H1 (cell line): ENCODE measurements around the gene CAPS2. TPM values are rescaled to one million over a fixed set of nuclear protein-coding genes. Genes with fewer than 3 reads are reported as not detected.

Experiments used
- CTCF ChIA-PET: fragments of 300-600 bp; sonication (Branson Sonifier 250); formaldehyde crosslinking; loops from one replicate; lab custom pipeline; 2021; ENCODE audit not compliant: partially characterized antibody; lab: Charles Lee
- POLR2A ChIA-PET: fragments of 300-600 bp; sonication (Branson Sonifier 250); formaldehyde crosslinking; loops from one replicate; lab custom pipeline; 2021; ENCODE audit warnings: inconsistent platforms; ENCODE audit not compliant: partially characterized antibody; lab: Charles Lee
- DNase-seq, 2 experiments: peaks; one replicate each; pipeline versions ENCODE4 v3.0.0 to v3.0.0-alpha.2; 2010 to 2022; ENCODE audit warnings: low spot score in 2 of 2, low read depth in 1 of 2, mixed read lengths in 1 of 2
- FAIRE-seq: peaks from 2 replicates; lab custom pipeline; 2011; peaks lifted over from hg19 to GRCh38; lab: Jason Lieb, UNC
- H2AFZ ChIP-seq: 2 replicates; pipeline ENCODE4 v1.8.1; 2012; ENCODE audit warnings: low read length, inconsistent platforms
- H2AK5ac ChIP-seq: 2 replicates; pipeline ENCODE4 v1.6.1; 2013; ENCODE audit warnings: low read depth, low read length
- H2BK120ac ChIP-seq: replicated peaks from 2 replicates; pipeline ENCODE3; 2013; ENCODE audit warnings: low read depth, low read length, inconsistent platforms
- H2BK12ac ChIP-seq: 2 replicates; pipeline ENCODE4 v1.6.1; 2013; ENCODE audit warnings: low read depth, low read length
- H2BK15ac ChIP-seq: 2 replicates; pipeline ENCODE4 v1.6.1; 2013; ENCODE audit warnings: low read length
- H2BK20ac ChIP-seq: 2 replicates; pipeline ENCODE4 v1.6.1; 2013; ENCODE audit warnings: low read length
- H2BK5ac ChIP-seq: 2 replicates; pipeline ENCODE4 v1.6.1; 2013; ENCODE audit warnings: low read depth, low read length
- H3K14ac ChIP-seq: 2 replicates; pipeline ENCODE4 v1.6.1; 2013; ENCODE audit warnings: inconsistent platforms; ENCODE audit not compliant: insufficient read length
- H3K18ac ChIP-seq: 2 replicates; pipeline ENCODE4 v1.6.1; 2013; ENCODE audit warnings: low read length; ENCODE audit errors: extremely low read depth
- H3K23ac ChIP-seq: 2 replicates; pipeline ENCODE4 v1.6.1; 2013; ENCODE audit warnings: inconsistent platforms; ENCODE audit not compliant: insufficient read length
- H3K23me2 ChIP-seq: 2 replicates; pipeline ENCODE4 v1.6.1; 2013; ENCODE audit warnings: low read depth, low read length
- H3K27ac ChIP-seq: 2 replicates; pipeline ENCODE4 v1.6.1; 2011; ENCODE audit warnings: low read depth, low read length, inconsistent platforms
- H3K27me3 ChIP-seq, 4 experiments: replicated peaks in 1 of 4; 1 replicate in 1 of 4; 2 replicates in 3 of 4; pipeline versions ENCODE4 v1.6.1 to v1.8.1; 2011 to 2013; ENCODE audit warnings: low read length in 3 of 4, mild to moderate bottlenecking in 3 of 4, inconsistent platforms in 2 of 4, mixed read lengths in 2 of 4, moderate library complexity in 1 of 4; ENCODE audit not compliant: control insufficient read depth in 3 of 4, insufficient read depth in 3 of 4; ENCODE audit errors: extremely low read depth in 1 of 4
- H3K36me3 ChIP-seq, 4 experiments: 2 replicates each; pipeline versions ENCODE4 v1.6.1 to v1.8.1; 2011 to 2013; ENCODE audit warnings: mild to moderate bottlenecking in 4 of 4, low read length in 3 of 4, moderate library complexity in 2 of 4, control low read depth in 1 of 4, inconsistent platforms in 1 of 4; ENCODE audit not compliant: insufficient read depth in 4 of 4, control insufficient read depth in 2 of 4
- H3K4ac ChIP-seq: replicated peaks from 2 replicates; pipeline ENCODE3; 2013; ENCODE audit warnings: low read length, low read depth, mixed read lengths, inconsistent platforms; ENCODE audit not compliant: insufficient read length
- H3K4me1 ChIP-seq, 4 experiments: replicated peaks in 1 of 4; 1 replicate in 1 of 4; 2 replicates in 3 of 4; pipeline versions ENCODE4 v1.6.1 to v1.8.1; 2011 to 2013; ENCODE audit warnings: low read length in 3 of 4, inconsistent platforms in 2 of 4, mixed read lengths in 1 of 4; ENCODE audit not compliant: insufficient read depth in 4 of 4, control insufficient read depth in 3 of 4
- H3K4me2 ChIP-seq, 2 experiments: 2 replicates each; pipeline versions ENCODE4 v1.6.1 to v1.8.1; 2011 to 2013; ENCODE audit warnings: low read depth in 2 of 2, low read length in 2 of 2, control low read depth in 1 of 2, inconsistent platforms in 1 of 2, mild to moderate bottlenecking in 1 of 2; ENCODE audit not compliant: insufficient read depth in 1 of 2
- H3K4me3 ChIP-seq, 4 experiments: fragments of 200-600, 300-600 bp in 1 of 4; sonication (generic), shearing (Covaris generic), sonication (Bioruptor Twin) in 1 of 4; 2 replicates each; pipeline versions ENCODE4 v1.5.1 to v1.8.1; 2011 to 2016; ENCODE audit warnings: low read length in 4 of 4, low read depth in 3 of 4, control low read depth in 2 of 4, inconsistent platforms in 2 of 4, mild to moderate bottlenecking in 2 of 4, mixed read lengths in 1 of 4, moderate library complexity in 1 of 4; ENCODE audit not compliant: insufficient read depth in 2 of 4; ENCODE audit errors: extremely low read depth in 1 of 4
- H3K56ac ChIP-seq: replicated peaks from 2 replicates; pipeline ENCODE3; 2013; ENCODE audit warnings: low read depth, mild to moderate bottlenecking, mixed read lengths, low read length, inconsistent platforms; ENCODE audit not compliant: insufficient read length
- H3K79me1 ChIP-seq: 2 replicates; pipeline ENCODE4 v1.6.1; 2013; ENCODE audit warnings: low read depth, low read length, control low read depth
- H3K79me2 ChIP-seq, 2 experiments: 2 replicates each; pipeline versions ENCODE4 v1.6.1 to v1.8.1; 2012 to 2013; ENCODE audit warnings: low read length in 2 of 2, mild to moderate bottlenecking in 2 of 2, inconsistent platforms in 1 of 2; ENCODE audit not compliant: insufficient read depth in 2 of 2, control insufficient read depth in 1 of 2
- H3K9ac ChIP-seq, 4 experiments: replicated peaks in 1 of 4; 1 replicate in 1 of 4; 2 replicates in 3 of 4; pipeline versions ENCODE4 v1.6.1 to v1.8.1; 2011 to 2013; ENCODE audit warnings: low read depth in 3 of 4, low read length in 3 of 4, control low read depth in 2 of 4, mild to moderate bottlenecking in 2 of 4, moderate library complexity in 2 of 4, inconsistent platforms in 1 of 4; ENCODE audit errors: extremely low read depth in 1 of 4
- H3K9me3 ChIP-seq, 2 experiments: 2 replicates each; pipeline versions ENCODE4 v1.6.1 to v1.8.1; 2012 to 2013; ENCODE audit warnings: mild to moderate bottlenecking in 2 of 2, moderate library complexity in 2 of 2, control low read depth in 1 of 2, inconsistent platforms in 1 of 2, low read depth in 1 of 2, low read length in 1 of 2, mixed read lengths in 1 of 2; ENCODE audit not compliant: insufficient read depth in 2 of 2
- H4K20me1 ChIP-seq, 2 experiments: replicated peaks in 1 of 2; 2 replicates each; pipeline versions ENCODE3 to v1.8.1; 2011 to 2013; ENCODE audit warnings: inconsistent platforms in 2 of 2, low read length in 2 of 2, mild to moderate bottlenecking in 1 of 2; ENCODE audit not compliant: insufficient read depth in 2 of 2, control insufficient read depth in 1 of 2
- H4K5ac ChIP-seq: 2 replicates; pipeline ENCODE4 v1.6.1; 2013; ENCODE audit warnings: low read length, low read depth, mixed read lengths, inconsistent platforms; ENCODE audit not compliant: insufficient read length
- H4K8ac ChIP-seq: 2 replicates; pipeline ENCODE4 v1.8.0; 2013; ENCODE audit warnings: mild to moderate bottlenecking, moderate library complexity, low read length, inconsistent platforms; ENCODE audit not compliant: insufficient read depth; ENCODE audit errors: extremely low read depth
- H4K91ac ChIP-seq: replicated peaks from 2 replicates; pipeline ENCODE3; 2013; ENCODE audit warnings: low read length, mixed read lengths, inconsistent platforms; ENCODE audit not compliant: insufficient read length
- CBX5 ChIP-seq: fragments of 300-800, 300-1000 bp; sonication (generic); IDR thresholded peaks from 2 replicates; pipeline ENCODE4 v1.7.1; 2016; ENCODE audit warnings: antibody characterized with exemption, low read length, low read depth
- CEBPB ChIP-seq: IDR thresholded peaks from 2 replicates; pipeline ENCODE4 v1.6.1; 2012; ENCODE audit warnings: low read depth, low read length
- CHD1 ChIP-seq: IDR thresholded peaks from 2 replicates; pipeline ENCODE4 v1.6.1; 2012; ENCODE audit warnings: low read depth, low read length, improper control_type of control experiment
- EGR1 ChIP-seq: IDR thresholded peaks from 2 replicates; pipeline ENCODE4 v1.6.1; 2011; ENCODE audit warnings: low read depth, low read length, borderline replicate concordance
- WGBS, 2 experiments: shearing (Covaris generic) in 1 of 2; methylation state at CpG; one replicate each; pipeline versions ENCODE4 v1.1.6 to v1.1.7; 2013 to 2015; ENCODE audit warnings: low lambda C conversion rate in 2 of 2, mixed read lengths in 2 of 2, inconsistent platforms in 1 of 2, low coverage in 1 of 2, missing lambda C conversion rate in 1 of 2; ENCODE audit not compliant: insufficient replicate concordance in 2 of 2, insufficient coverage in 1 of 2, insufficient read length in 1 of 2; ENCODE audit errors: extremely low coverage in 1 of 2, missing lambda C conversion rate in 1 of 2; 5-methylcytosine and 5-hydroxymethylcytosine counted together
- polyA plus RNA-seq, 7 experiments: library from polyadenylated mRNA; depleted of rRNA in 3 of 7; stranded (reverse) in 5 of 7; unstranded in 2 of 7; fragments of >200 nt in 5 of 7; fragments of 200-250 nt in 2 of 7; gene quantifications; 1 replicate in 5 of 7; 2 replicates in 1 of 7; 4 replicates in 1 of 7; pipeline versions ENCODE4 v1.2.1 to v1.2.3, GENCODE V29; 2011 to 2013; ENCODE audit warnings: missing spikeins in 2 of 7, mixed read lengths in 2 of 7
- total RNA-seq: library from RNA; stranded (reverse); fragmentation: NEBNext Ultra II Directional; extraction: Animal tissue kit (Norgen Biotek cat#: 25700); gene quantifications from 2 replicates; pipeline ENCODE4 v1.2.1, GENCODE V29; 2021

The CAPS2 gene
- total and polyA plus RNA-seq, 2 of the 8 experiments (the other 6 are each of a cell fraction or from before 2014, with no cell fraction given) = 2.3 to 3.8 TPM

GRCh38 chr12:75308279-75308678 lies 21.8 kb downstream of the CAPS2 start:
- CTCF ChIA-PET = no interaction called here
- H3K9me3 ChIP-seq = no peaks in the 10 kb centered on the region
- H3K4me2 ChIP-seq = no peak overlapping the region
- H3K4ac ChIP-seq = no peak overlapping the region
- no peak overlapping the region for H4K8ac ChIP-seq
- no peak overlapping the region for H3K56ac ChIP-seq
- no peak overlapping the region for H3K4me3 ChIP-seq
- H3K79me1 ChIP-seq = no peaks in the 10 kb centered on the region
- DNase-seq = no peak
- no peaks in the 10 kb centered on the region for H3K79me2 ChIP-seq
- H2BK15ac ChIP-seq = no peak overlapping the region
- no peak overlapping the region for H2BK5ac ChIP-seq
- POLR2A ChIA-PET = no interaction called here
- H3K9ac ChIP-seq = no peak overlapping the region
- H4K91ac ChIP-seq = no peak overlapping the region
- H2BK12ac ChIP-seq = no peak overlapping the region
- no peak overlapping the region for H2AK5ac ChIP-seq
- no peak overlapping the region for H2BK20ac ChIP-seq
- no peak overlapping the region for H2BK120ac ChIP-seq
- H4K5ac ChIP-seq = no peak overlapping the region
- H3K23ac ChIP-seq = no peak overlapping the region
- no peak for FAIRE-seq
- TF ChIP-seq CEBPB = no peak
- no peak for TF ChIP-seq EGR1
- no peak for TF ChIP-seq CBX5
- TF ChIP-seq CHD1 = no peak
- no peak overlapping the region for H3K14ac ChIP-seq
- no peak overlapping the region for H3K18ac ChIP-seq
- no peak overlapping the region for H3K27ac ChIP-seq
- H3K36me3 ChIP-seq = no peaks in the 10 kb centered on the region
- no peaks in the 10 kb centered on the region; a peak in 1 of 7 replicates for H3K4me1 ChIP-seq
- no peaks in the 10 kb centered on the region for H3K23me2 ChIP-seq
- WGBS, 2 experiments = 88% methylated on average over 2 of the region's 2 CpGs; no CpG with 5 or more reads in 1 of the 2 experiments
- no peaks in the 10 kb centered on the region for H4K20me1 ChIP-seq
- no peaks in the 10 kb centered on the region for H3K27me3 ChIP-seq
- H2AFZ ChIP-seq = no peak overlapping the region
